Mucosa of stomach (tissue), 1 donor: ENCODE results near the gene CEP95.

Experiments used
- H3K27me3 ChIP-seq: one replicate; pipeline ENCODE4 v1.7.0; 2013; ENCODE audit warnings: mild to moderate bottlenecking, low read length; ENCODE audit not compliant: control insufficient read depth, insufficient read depth
- H3K36me3 ChIP-seq: one replicate; pipeline ENCODE4 v1.7.0; 2013; ENCODE audit warnings: low read length; ENCODE audit not compliant: control insufficient read depth, insufficient read depth
- H3K4me1 ChIP-seq: one replicate; pipeline ENCODE4 v1.7.0; 2013; ENCODE audit warnings: mild to moderate bottlenecking, low read length; ENCODE audit not compliant: control insufficient read depth, insufficient read depth
- H3K4me3 ChIP-seq: one replicate; pipeline ENCODE4 v1.7.0; 2013; ENCODE audit warnings: low read length
- H3K9ac ChIP-seq: one replicate; pipeline ENCODE4 v1.7.0; 2013; ENCODE audit warnings: mild to moderate bottlenecking, low read length, moderate library complexity
- H3K9me3 ChIP-seq: one replicate; pipeline ENCODE4 v1.7.0; 2013; ENCODE audit warnings: mild to moderate bottlenecking, low read length, moderate library complexity; ENCODE audit not compliant: control insufficient read depth
- donor health status: Pancreatic carcinoma.

The CEP95 gene

GRCh38 chr17:64534187-64534586 is 27.4 kb downstream of the CEP95 start:
- no peaks in the 10 kb centered on the region for H3K9me3 ChIP-seq
- H3K4me3 ChIP-seq: no peak overlapping the region
- no peaks in the 10 kb centered on the region for H3K4me1 ChIP-seq
- no peaks in the 10 kb centered on the region for H3K27me3 ChIP-seq
- H3K36me3 ChIP-seq: no peaks in the 10 kb centered on the region
- H3K9ac ChIP-seq: no peak overlapping the region

- no peak overlapping the region for H3K9ac ChIP-seq
- no peaks in the 10 kb centered on the region for H3K27me3 ChIP-seq
- no peaks in the 10 kb centered on the region for H3K4me1 ChIP-seq
- H3K36me3 ChIP-seq: no peaks in the 10 kb centered on the region
- H3K4me3 ChIP-seq: no peak overlapping the region
- H3K9me3 ChIP-seq: no peaks in the 10 kb centered on the region
Measured at GRCh38 chr17:64535357-64535756, 28.6 kb downstream of the CEP95 start.

- no peaks in the 10 kb centered on the region for H3K36me3 ChIP-seq
- no peaks in the 10 kb centered on the region for H3K9me3 ChIP-seq
- no peaks in the 10 kb centered on the region for H3K4me1 ChIP-seq
- no peak overlapping the region for H3K9ac ChIP-seq
- H3K27me3 ChIP-seq: no peaks in the 10 kb centered on the region
- H3K4me3 ChIP-seq: no peak overlapping the region
Measured at GRCh38 chr17:64536913-64537312, 30.1 kb downstream of the CEP95 start.

GRCh38 chr17:64537488-64537887 is 30.7 kb downstream of the CEP95 start:
- Histone ChIP-seq H3K36me3 (no peaks in the 10 kb centered on the region), H3K4me1 (no peaks in the 10 kb centered on the region), H3K4me3 (no peak overlapping the region), H3K27me3 (no peaks in the 10 kb centered on the region), H3K9me3 (no peaks in the 10 kb centered on the region), H3K9ac (no peak overlapping the region)

GRCh38 chr17:64538508-64539130 is 31.8 kb downstream of the CEP95 start:
- H3K4me1 ChIP-seq: no peaks in the 10 kb centered on the region
- no peaks in the 10 kb centered on the region for H3K9me3 ChIP-seq
- no peak overlapping the region for H3K9ac ChIP-seq
- no peaks in the 10 kb centered on the region for H3K27me3 ChIP-seq
- H3K36me3 ChIP-seq: no peaks in the 10 kb centered on the region
- no peak overlapping the region for H3K4me3 ChIP-seq

- Histone ChIP-seq H3K9ac (no peak overlapping the region), H3K4me1 (no peaks in the 10 kb centered on the region), H3K27me3 (no peaks in the 10 kb centered on the region), H3K9me3 (no peaks in the 10 kb centered on the region), H3K36me3 (no peaks in the 10 kb centered on the region), H3K4me3 (no peak overlapping the region)
Measured at GRCh38 chr17:64540118-64540776, 33.5 kb downstream of the CEP95 start.

- no peaks in the 10 kb centered on the region for H3K9me3 ChIP-seq
- H3K36me3 ChIP-seq: peaks cover 7% of the 10 kb centered on the region
- H3K27me3 ChIP-seq: no peaks in the 10 kb centered on the region
- no peaks in the 10 kb centered on the region for H3K4me1 ChIP-seq
- no peak overlapping the region for H3K4me3 ChIP-seq
- no peak overlapping the region for H3K9ac ChIP-seq
Measured at GRCh38 chr17:64544742-64545141, 38.0 kb downstream of the CEP95 start.

- no peaks in the 10 kb centered on the region for H3K9me3 ChIP-seq
- H3K4me3 ChIP-seq: no peak overlapping the region
- H3K4me1 ChIP-seq: no peaks in the 10 kb centered on the region
- no peak overlapping the region for H3K9ac ChIP-seq
- H3K36me3 ChIP-seq: peaks cover 7% of the 10 kb centered on the region
- H3K27me3 ChIP-seq: no peaks in the 10 kb centered on the region
Measured at GRCh38 chr17:64546716-64547115, 39.9 kb downstream of the CEP95 start.

- no peaks in the 10 kb centered on the region for H3K9me3 ChIP-seq
- H3K27me3 ChIP-seq: no peaks in the 10 kb centered on the region
- no peaks in the 10 kb centered on the region for H3K4me1 ChIP-seq
- no peak overlapping the region for H3K9ac ChIP-seq
- H3K36me3 ChIP-seq: peaks cover 7% of the 10 kb centered on the region
- no peak overlapping the region for H3K4me3 ChIP-seq
Measured at GRCh38 chr17:64547319-64547718, 40.5 kb downstream of the CEP95 start.

- Histone ChIP-seq H3K9me3 (no peaks in the 10 kb centered on the region), H3K4me3 (no peak overlapping the region), H3K36me3 (peaks cover 15% of the 10 kb centered on the region), H3K4me1 (no peaks in the 10 kb centered on the region), H3K27me3 (no peaks in the 10 kb centered on the region), H3K9ac (no peak overlapping the region)
Measured at GRCh38 chr17:64551461-64551860, 44.7 kb downstream of the CEP95 start.

- no peak overlapping the region for H3K9ac ChIP-seq
- no peaks in the 10 kb centered on the region for H3K9me3 ChIP-seq
- H3K36me3 ChIP-seq: peaks cover 9% of the 10 kb centered on the region
- H3K4me3 ChIP-seq: no peak overlapping the region
- no peaks in the 10 kb centered on the region for H3K4me1 ChIP-seq
- H3K27me3 ChIP-seq: no peaks in the 10 kb centered on the region
Measured at GRCh38 chr17:64554028-64554637, 47.4 kb downstream of the CEP95 start.

- Histone ChIP-seq H3K27me3 (no peaks in the 10 kb centered on the region), H3K9me3 (no peaks in the 10 kb centered on the region), H3K36me3 (peaks cover 9% of the 10 kb centered on the region), H3K4me3 (no peak overlapping the region), H3K9ac (no peak overlapping the region), H3K4me1 (no peaks in the 10 kb centered on the region)
Measured at GRCh38 chr17:64555281-64555680, 48.5 kb downstream of the CEP95 start.
